CD4-positive, alpha-beta T cell treated with Interleukin-1 beta for 1 hour (primary cell): ENCODE data around the gene AFAP1L2.

Experiments
- DNase-seq, 2 donors: peaks; one replicate each; pipeline ENCODE4 v3.0.0-alpha.2; 2020 to 2022

The AFAP1L2 gene

DNA sequence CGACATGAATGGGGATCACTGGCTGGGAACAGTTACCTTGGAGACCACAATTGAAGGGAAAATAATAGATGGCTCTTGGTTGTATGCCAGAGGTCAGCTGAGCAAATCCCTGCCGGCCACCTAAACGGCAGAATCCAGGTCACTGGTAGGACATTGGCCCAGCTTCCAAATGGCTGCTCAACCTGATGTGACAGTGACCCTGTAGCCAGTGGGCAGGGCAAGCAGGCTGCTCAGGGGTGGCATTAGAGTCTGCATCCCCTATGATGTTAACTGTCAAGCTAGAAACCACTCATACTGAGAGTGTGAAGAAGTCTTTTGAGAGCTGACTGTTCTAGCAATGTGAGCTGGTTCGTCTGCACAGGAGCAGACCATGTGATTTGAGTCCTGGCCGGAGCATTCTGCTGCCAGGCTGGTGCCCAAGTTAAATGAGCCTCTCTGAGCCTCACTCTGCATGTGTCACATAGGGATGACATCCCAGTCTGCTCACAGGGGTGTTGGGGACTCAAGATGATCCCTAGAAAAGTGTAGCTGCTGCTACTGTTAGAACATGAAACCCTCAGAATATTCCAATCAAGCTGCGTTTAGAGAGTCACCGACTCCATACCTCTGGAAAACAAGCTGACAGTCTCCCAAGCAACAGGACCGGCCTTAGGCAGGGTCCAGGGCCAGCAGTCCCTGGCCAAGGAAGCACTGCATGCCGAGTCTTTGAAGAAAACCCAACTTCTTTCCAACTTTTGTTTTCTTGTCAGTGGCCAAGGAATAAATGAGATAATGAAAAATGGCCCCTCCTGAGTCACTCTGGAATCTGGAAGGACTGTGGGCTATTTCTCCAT is 95.6 kb downstream of the AFAP1L2 start:
- DNase-seq = no peak

DNA sequence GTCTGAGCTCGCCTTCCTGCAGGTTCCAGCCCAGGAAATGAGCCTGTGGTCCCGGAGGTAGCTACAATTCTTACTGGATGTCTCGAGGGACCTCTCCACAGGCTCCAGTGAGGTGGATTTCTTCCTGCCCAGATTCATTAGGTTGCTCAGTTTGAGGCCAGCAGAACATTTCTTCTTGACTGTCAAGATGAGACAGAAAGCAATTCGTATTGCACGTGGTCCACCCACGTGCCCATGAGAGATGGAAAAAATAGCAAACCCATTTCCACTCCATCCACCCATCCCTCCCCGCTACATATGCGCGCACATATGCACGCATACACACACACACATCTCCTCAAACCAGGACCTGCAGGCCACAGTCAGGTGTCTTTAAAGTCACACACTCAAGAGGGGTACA is 96.6 kb downstream of the AFAP1L2 start:
- no peak for DNase-seq

DNA sequence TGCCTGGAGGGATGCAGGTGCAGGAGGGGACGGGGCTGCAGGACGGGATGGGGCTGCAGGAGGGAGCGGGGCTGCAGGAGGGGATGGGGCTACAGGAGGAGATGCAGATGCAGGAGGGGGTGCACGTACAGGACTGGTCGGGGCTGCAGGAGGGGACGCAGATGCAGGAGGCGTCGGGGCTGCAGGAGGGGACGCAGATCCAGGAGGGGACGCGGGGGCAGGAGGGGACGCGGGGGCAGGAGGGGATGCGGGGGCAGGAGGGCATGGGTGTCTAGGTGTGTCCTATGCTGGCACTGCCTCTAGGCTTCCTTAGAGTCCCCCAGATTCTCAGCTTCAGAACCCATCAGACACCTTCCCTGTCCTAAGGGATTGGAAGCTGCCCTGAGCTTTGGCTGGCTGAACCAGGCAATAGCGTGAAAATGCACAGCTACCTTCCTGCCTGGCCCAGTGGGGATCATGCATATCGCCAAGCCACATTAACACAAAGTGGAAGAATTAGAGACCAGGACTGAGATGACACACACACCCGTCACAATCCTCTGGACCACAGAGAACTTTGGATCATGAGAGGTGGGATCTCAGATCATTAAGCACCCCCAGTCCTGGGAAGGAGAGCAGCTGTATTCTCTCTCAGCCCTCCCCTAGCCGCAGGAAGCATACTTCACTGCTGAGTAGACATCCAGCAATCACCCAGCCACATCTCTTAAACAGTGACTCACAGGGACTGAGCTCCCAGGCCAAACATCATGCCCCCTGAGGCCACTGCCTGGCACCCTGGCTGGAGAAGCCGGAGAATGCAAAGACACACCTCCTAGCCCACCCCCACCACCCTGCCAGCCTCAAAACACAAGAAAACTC is 98.0 kb downstream of the AFAP1L2 start:
- no peak for DNase-seq

DNA sequence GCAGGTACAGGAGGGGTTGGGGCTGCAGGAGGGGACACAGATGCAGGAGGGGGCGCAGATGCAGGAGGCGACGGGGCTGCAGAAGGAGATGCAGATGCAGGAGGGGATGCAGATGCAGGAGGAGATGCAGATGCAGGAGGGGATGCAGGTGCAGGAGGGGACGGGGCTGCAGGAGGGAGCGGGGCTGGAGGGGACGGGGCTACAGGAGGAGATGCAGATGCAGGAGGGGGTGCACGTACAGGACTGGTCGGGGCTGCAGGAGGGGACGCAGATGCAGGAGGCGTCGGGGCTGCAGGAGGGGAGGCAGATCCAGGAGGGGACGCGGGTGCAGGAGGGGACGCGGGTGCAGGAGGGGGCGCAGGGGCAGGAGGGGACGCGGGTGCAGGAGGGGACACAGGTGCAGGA is 98.8 kb downstream of the AFAP1L2 start:
- DNase-seq = no peak

DNA sequence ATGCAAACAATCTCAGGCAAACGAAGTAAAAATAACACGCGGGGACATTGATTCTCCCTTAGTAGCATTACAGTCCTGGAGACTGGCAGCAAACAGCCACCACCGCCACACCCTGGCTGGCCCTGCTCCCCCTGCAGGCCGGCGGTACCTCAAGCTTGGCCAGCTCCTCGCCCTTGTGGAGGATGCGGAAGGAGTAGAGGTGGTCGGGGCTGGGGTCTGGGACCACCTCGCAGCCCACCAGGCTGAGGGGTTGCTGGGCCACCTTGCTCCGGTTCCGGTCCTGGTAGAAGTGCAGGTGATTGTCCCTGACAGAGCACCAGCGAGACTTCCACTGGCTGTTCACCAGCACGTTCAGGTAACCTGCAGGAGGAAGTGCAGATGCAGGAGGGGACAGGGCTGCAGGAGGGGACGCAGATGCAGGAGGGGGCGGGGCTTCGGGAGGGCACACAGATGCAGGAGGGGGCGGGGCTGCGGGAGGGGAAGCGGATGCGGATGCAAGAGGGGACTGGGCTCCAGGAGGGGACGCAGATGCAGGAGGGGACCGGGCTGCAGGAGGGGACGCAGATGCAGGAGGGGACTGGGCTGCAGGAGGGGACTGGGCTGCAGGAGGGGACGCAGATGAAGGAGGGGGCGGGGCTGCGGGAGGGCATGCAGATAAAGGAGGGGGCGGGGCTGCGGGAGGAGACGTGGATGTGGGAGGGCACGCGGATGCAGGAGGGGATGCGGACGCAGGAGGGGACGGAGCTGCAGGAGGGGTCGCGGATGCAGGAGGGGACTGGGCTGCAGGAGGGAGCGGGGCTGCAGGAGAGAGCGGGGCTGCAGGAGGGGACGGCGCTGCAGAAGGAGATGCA is 99.5 kb downstream of the AFAP1L2 start:
- peak; percentile 63 to 76 for DNase-seq

DNA sequence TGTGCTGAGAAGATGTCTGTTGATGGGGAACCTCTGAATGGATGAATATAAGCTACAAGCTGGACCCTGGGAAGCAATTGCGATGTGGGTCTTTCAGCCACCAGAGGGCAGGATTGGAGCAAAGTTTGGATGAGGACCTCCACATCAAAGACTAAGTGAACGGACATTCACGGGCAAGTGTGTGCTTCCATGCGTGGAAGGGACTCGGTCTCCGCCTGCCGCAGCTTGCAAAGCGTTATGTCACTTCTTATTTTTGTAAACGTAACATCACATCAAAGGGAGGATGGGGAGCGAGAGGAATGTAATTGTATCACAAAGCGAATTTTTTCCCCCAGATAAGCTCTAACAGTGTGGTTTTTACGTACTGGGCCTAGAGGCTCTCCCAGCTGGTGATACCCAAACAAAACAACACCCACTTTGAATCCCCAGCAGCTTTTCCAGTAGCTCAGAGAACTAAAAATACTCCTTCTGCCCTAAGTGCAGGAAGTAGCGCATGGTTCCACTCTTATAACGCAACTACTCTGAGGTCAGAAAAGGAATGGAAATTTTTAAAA is 100.2 kb downstream of the AFAP1L2 start:
- peak; percentile 65 to 73 for DNase-seq

DNA sequence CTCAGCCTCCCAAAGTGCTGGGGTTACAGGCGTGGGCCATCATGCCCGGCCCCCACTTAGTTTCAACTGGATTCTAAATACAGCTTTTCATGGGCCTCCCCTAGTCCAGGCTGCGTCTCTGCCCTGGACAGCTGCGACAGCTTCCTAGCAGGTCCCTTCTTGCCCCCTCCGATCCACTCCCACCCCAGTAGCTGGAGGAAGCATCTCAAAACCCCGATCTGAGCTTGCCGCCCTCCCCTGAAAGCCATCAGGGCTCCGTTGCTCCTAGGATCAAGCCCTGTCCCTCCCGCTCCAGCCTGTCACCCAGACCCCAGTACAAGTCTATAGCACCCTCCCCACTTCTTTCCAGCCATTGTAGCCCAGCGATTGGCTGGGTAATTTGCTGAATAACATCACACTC is 100.7 kb downstream of the AFAP1L2 start:
- DNase-seq = no peak

DNA sequence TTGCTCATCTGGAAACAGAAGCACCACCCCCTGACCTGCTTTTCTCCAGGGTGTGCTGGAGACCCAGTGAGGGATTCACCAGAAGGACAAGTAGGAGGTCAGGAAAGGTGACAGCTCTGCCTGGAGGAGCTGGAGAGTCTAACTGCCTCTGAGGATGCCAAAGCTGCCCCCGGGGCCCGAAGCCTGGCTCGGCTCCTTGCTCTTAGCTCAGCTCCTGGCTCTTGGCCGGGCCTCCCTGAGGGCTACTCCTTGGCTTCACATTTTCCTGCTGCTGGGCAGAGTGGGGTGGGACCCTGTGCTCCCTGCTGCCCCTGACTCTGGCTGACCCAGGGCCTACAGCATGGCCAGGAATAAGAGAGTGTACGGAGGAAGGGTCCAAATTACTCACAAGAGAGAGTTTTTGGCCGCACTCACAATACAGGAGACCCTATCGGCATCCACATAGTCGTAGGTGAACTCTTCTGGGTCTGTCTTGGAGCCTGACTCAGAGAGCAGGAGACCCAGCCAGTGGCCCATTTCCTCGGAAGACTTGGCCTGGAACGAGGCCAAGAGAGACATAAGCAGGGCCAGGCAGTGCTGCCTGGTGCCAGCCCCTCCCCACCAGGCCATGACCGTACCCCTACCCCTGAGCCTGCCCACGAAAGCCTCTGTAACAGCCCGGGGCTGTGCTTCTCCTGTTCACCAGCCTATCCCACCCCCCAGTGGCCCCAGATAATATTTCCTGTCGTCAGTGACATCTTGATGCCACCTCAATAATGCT is 102.2 kb downstream of the AFAP1L2 start:
- DNase-seq = no peak

DNA sequence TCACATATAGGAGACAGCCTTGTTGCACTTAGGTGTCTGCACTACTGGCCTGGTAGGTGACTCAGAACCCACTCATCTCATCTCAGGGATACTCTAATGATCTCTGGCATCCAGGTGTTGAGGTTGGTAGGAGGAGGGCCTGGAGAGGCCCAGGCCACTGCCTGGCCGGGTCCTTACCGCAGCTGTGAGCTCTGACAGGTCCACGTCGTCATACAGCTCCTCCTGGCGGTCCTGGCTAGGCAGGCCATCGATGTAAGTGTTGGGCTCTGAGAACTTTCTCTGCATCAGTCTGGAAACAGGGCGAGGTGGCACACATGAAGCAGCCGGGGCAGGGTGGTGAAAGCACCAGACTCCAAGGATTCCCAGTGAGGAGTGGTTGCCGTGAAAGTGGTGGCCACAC is 103.1 kb downstream of the AFAP1L2 start:
- DNase-seq = no peak

DNA sequence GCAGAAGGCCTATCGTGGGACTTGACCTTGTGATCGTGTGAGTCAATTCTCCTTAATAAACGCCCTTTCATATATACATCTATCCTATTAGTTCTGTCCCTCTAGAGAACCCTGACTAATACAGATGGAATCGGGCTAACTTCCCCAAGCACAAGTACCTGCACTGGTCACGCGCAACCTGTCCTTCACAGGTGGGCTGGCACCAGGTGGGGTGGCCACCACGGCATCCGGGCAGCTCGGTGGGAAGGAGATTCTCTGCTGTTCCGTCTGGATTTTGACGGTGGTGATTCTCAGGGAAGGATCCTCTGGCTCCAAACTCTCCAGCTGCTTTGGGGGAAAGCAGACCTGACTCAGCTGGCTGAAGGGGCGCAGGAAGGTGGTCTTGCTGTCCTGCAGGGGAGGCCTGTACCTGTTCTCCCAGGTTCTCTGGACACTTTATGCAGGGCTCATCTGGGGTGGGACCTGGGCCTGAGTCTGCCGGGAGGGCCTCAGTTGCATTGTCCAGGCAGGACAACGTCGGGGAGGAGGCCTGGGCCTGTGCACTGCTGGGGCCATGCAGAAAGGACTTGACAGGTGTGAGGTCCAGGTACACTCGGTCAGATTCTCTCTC is 104.2 kb downstream of the AFAP1L2 start:
- no peak for DNase-seq

DNA sequence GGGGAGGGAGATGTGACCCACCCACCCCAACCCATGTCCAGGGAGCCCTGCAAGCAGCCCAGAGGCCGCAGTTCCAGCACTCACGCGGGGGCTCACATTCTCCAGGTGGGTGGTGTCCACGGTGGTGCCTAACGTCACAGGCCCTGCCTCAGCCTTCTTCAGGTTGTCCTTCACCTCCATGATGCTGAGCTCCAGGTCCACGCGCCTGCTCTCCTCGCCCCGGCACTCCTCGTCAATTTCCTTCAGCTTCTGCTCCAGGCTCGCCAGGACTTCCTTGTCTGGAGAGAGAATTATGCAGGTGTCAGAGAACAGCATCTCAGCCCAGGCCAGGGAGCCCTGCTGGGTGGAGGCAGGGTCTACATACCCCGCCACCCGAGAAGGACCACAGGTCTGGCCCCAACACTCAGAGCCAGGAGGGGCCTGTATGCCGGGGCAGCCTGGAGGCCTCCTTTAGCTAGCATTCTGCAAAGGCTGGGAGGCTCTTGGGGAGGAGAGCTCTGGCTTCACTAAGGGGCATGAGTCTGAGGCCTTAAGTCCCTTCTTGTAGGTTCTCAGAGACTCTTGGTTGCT is 107.1 kb downstream of the AFAP1L2 start:
- no peak for DNase-seq

DNA sequence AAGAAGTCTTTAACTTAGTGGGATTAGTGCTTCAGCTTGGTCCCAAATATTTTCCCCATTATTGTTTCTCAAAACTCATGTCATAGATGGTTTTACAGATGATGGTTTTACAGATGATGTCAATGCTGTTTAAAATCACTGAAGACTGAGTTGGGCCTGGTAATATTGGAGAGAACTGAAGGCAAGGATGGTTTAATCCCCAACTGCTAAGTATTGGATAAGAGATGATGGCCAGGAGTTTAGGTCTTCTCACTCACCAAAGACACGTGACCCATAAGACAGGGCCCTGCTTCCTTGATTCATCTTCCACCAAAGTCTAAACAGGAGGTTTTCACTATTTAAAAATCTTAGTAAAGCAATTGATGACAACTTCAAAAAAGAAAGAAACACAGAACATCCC is 108.9 kb downstream of the AFAP1L2 start:
- no peak for DNase-seq

DNA sequence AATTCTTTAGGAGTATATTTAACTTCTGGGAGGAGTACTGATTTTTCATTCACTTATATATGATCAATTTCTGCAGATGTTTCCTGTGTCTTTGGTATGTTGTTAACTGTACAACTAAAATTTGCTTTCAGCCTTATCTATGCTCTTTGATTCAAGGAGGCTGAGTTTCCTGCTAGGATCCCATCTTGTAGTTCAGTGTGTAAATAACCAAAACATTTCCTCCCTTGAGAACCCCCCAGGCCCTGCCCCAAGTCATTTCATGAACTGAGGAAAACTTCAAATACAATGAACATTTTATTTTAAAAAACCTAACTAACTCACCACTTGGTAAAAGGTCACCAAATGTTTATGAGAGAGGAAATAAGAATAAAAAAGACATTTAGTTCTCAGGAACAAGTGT is 109.8 kb downstream of the AFAP1L2 start:
- no peak for DNase-seq

DNA sequence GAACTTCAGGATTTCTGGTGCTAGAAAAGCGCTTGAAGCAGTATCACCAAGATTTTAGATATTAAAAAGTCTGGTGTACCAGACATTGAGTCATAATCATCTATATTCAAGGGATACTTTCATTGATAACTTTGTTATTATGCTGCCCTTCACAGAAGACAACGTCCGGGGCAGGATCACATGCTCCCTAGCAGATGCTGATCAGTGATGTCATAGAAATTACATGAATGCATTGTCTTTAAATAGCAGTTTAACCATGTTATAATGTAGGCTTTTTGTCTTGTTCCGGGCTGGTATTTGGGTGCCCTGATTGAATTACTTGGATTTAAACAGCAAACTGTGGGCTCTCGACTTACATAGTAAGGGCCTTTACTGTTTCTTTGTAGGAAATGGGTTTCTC is 111.2 kb downstream of the AFAP1L2 start:
- DNase-seq = no peak

DNA sequence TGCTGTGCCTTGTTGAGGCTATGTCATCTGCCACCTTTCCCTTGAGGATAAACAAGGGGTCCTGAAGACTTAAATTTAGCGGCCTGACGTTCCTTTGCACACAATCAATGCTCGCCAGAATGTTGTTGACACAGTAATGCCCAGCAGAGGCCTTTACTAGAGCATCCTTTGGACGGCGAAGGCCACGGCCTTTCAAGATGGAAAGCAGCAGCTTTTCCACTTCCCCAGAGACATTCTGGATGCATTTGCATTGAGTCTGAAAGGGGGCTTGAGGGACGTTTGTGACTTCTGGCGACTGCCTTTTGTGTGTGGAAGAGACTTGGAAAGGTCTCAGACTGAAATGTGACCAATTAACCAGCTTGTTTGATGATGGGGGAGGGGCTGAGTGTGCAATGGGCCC is 112.8 kb downstream of the AFAP1L2 start:
- DNase-seq = no peak

DNA sequence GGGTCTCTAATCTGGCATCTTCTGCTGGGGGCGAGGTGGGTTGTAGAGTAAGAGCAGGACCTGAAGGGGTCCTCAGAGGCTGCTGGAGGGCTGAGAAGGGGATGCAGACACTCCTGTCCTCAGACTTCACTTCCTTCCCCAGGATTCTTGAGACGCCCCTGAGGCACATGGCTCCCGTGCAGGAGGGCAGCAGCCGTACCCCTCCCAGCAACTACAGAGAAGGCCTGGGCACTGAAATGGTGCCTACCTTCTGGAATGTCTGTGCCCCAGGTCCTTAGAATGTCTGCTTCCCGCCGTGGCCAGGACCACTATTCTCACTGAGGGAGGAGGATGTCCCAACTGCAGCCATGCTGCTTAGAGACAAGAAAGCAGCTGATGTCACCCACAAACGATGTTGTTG is 113.2 kb downstream of the AFAP1L2 start:
- DNase-seq = no peak

DNA sequence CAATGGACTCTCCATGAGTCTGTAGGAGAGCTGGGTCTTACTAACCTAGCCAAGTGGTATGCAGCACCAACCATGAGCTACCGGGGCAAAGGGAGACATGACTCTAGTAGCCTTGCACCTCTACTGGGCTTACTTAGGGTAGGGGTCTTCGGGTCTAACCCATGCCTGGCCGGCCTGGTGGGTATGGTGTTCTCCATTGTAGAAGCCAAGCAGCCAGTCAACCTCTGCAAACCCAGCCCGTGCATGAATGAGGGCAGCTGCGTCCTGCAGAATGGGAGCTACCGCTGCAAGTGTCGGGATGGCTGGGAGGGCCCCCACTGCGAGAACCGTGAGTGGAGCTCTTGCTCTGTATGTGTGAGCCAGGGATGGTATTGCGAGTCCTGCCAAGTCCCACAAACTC is 114.3 kb downstream of the AFAP1L2 start:
- no peak for DNase-seq

DNA sequence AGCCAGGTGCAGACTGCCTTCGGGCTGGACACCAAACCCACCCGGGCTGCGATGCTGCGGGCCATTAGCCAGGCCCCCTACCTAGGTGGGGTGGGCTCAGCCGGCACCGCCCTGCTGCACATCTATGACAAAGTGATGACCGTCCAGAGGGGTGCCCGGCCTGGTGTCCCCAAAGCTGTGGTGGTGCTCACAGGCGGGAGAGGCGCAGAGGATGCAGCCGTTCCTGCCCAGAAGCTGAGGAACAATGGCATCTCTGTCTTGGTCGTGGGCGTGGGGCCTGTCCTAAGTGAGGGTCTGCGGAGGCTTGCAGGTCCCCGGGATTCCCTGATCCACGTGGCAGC is 115.2 kb downstream of the AFAP1L2 start:
- DNase-seq = no peak

DNA sequence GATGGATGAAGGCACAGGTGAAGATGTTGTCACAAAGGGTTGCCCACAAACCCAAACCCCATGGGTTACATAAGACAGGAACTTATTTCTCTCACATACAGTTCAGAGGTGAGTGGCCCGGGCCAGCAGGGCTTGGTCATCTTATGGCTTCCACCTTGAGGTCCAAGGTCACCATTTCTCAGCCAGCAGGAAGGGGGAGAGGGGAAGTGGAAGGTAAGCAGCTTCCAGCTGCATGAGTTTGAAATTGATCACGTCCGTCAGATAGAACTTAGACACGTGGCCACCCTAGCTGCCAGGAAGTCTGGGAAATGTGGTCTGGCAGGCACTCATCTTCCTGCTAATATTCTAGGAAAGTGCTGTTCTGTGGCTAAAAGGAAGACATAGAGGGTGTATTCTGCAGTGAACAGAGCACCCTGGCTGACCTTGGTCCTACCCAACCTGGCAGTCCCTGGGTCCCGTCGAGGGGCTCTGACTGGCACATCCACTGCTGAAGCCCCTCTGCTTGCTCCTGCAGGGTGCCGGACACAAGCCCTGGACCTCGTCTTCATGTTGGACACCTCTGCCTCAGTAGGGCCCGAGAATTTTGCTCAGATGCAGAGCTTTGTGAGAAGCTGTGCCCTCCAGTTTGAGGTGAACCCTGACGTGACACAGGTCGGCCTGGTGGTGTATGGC is 115.7 kb downstream of the AFAP1L2 start:
- no peak for DNase-seq

DNA sequence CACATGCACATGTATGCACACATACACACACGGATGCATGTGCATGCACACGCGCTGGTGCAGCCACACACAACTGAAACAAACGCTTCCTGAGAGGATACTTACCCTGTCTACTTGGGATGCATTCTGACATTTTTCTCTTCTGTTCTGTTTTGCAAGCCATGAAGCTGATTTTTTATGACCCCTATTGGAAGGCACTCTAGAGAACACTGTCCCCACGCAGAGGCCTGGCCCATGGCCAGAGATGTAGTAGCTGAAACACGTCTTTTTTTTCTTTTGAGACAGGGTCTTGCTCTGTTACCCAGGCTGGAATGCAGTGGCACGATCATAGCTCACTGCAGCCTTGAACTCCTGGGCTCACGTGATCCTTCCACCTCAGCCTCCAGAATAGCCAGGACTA is 117.4 kb downstream of the AFAP1L2 start:
- no peak for DNase-seq

DNA sequence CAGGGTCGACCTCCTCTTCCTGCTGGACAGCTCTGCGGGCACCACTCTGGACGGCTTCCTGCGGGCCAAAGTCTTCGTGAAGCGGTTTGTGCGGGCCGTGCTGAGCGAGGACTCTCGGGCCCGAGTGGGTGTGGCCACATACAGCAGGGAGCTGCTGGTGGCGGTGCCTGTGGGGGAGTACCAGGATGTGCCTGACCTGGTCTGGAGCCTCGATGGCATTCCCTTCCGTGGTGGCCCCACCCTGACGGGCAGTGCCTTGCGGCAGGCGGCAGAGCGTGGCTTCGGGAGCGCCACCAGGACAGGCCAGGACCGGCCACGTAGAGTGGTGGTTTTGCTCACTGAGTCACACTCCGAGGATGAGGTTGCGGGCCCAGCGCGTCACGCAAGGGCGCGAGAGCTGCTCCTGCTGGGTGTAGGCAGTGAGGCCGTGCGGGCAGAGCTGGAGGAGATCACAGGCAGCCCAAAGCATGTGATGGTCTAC is 118.3 kb downstream of the AFAP1L2 start:
- no peak for DNase-seq
